Measurements from ENCODE around the gene RPE65. TPM values are rescaled to one million over a fixed set of nuclear protein-coding genes. Genes with fewer than 3 reads are reported as not detected.

Gene RPE65
- total RNA-seq, 1 experiment from 2014 or later, result not detected

- Histone ChIP-seq H3K27ac (ENCODE audit: low read length) (no peak overlapping the region), H3K9me3 (ENCODE audit: control insufficient read depth, insufficient read depth, low read depth, low read length) (no peaks in the 10 kb centered on the region), H3K4me1 (ENCODE audit: control insufficient read depth, insufficient read depth, low read length) (no peaks in the 10 kb centered on the region), H3K27me3 (ENCODE audit: control insufficient read depth, insufficient read depth, low read length) (no peaks in the 10 kb centered on the region; the same call in 1 of the 2 replicates), H3K36me3 (ENCODE audit: control insufficient read depth, insufficient read depth, low read length) (no peaks in the 10 kb centered on the region), H3K4me3 (ENCODE audit: low read depth in 2 of 2, low read length in 2 of 2) (no peak overlapping the region)
- intact Hi-C loops (cut with micrococcal nuclease; ENCODE audit: unreplicated experiment), result no loop called here
- no peak for DNase-seq (ENCODE audit: low read depth, low spot score)
- no TSS peak for BruUV-seq (replicated peaks)
- ChIA-PET POLR2A (no interaction called here), CTCF (no interaction called here)
- in situ Hi-C loops (cut with HindIII; ENCODE audit: low pct_unique_long_range_greater_than_20kb, low sequenced_read_pairs), result no loop called here
- ATAC-seq, result no peak
- TF ChIP-seq TCF7L2 (IDR thresholded peaks at IDR 0.05; ENCODE audit: low read depth, low read length) (no peak), SIN3A (IDR thresholded peaks at IDR 0.05; ENCODE audit: borderline replicate concordance, insufficient read depth, low read depth, low read length) (no peak), CTCF (IDR thresholded peaks at IDR 0.05) (no peak), POLR2AphosphoS5 (IDR thresholded peaks at IDR 0.05; ENCODE audit: low read depth, low read length) (no peak), REST (IDR thresholded peaks at IDR 0.05; ENCODE audit: insufficient read depth in 1 of 2, low read depth in 2 of 2, low read length in 1 of 2) (no peak)
These were observed 20.4 kb downstream of the RPE65 start for GRCh38 chr1:68429233-68429808.

GRCh38 chr1:68426594-68426993 is 23.2 kb downstream of the RPE65 start:
- Histone ChIP-seq H3K27ac (ENCODE audit: low read length) (no peak overlapping the region), H3K9me3 (ENCODE audit: control insufficient read depth, insufficient read depth, low read depth, low read length) (no peaks in the 10 kb centered on the region), H3K36me3 (ENCODE audit: control insufficient read depth, insufficient read depth, low read length) (no peaks in the 10 kb centered on the region), H3K27me3 (ENCODE audit: control insufficient read depth, insufficient read depth, low read length) (no peaks in the 10 kb centered on the region; the same call in 1 of the 2 replicates), H3K4me3 (ENCODE audit: low read depth in 2 of 2, low read length in 2 of 2) (no peak overlapping the region), H3K4me1 (ENCODE audit: control insufficient read depth, insufficient read depth, low read length) (no peaks in the 10 kb centered on the region)
- intact Hi-C loops (cut with micrococcal nuclease; ENCODE audit: unreplicated experiment) (no loop called here), in situ Hi-C loops (cut with HindIII; ENCODE audit: low pct_unique_long_range_greater_than_20kb, low sequenced_read_pairs) (no loop called here)
- ChIA-PET POLR2A (no interaction called here), CTCF (no interaction called here)
- BruUV-seq (replicated peaks), result no TSS peak
- ATAC-seq (no peak), DNase-seq (ENCODE audit: low read depth, low spot score) (no peak)
- no peak for TF ChIP-seq SIN3A (IDR thresholded peaks at IDR 0.05; ENCODE audit: borderline replicate concordance, insufficient read depth, low read depth, low read length)
- no peak for TF ChIP-seq REST (IDR thresholded peaks at IDR 0.05; ENCODE audit: insufficient read depth in 1 of 2, low read depth in 2 of 2, low read length in 1 of 2)
- TF ChIP-seq TCF7L2 (IDR thresholded peaks at IDR 0.05; ENCODE audit: low read depth, low read length), result no peak
- no peak for TF ChIP-seq POLR2AphosphoS5 (IDR thresholded peaks at IDR 0.05; ENCODE audit: low read depth, low read length)
- TF ChIP-seq CTCF (IDR thresholded peaks at IDR 0.05), result no peak
